Glomerular visceral epithelial cell (primary cell): ENCODE measurements around the gene WDR70.
"Not testable (repeated sequence)": the region's sequence is repeated elsewhere in the genome, so short reads cannot be mapped to it uniquely, and the experiment has no call there.

Experiments
- DNase-seq: peaks from one replicate; pipeline ENCODE4 v3.0.0-alpha.2; 2016; ENCODE audit errors: extremely low spot score

WDR70 gene

DNA sequence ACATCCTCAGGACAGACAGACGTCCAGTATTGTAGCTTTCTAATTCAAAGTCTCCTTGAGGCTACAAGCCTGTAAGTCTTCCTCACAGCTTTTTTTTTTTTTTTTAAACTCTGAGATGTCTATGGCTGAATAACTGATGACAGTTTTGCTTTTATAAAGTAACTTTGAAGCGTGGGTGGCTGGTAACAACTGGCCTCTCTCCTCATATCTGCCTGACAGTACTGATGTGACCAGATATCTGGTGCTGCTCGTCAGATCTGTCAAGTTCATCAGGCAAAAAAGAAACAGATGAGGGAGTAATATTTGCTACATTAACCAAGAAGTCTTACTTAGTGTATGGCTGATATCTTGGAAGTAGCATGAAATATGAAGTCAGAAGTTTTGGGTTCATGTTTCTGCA lies 388.1 kb downstream of the WDR70 start:
- DNase-seq = no peak

DNA sequence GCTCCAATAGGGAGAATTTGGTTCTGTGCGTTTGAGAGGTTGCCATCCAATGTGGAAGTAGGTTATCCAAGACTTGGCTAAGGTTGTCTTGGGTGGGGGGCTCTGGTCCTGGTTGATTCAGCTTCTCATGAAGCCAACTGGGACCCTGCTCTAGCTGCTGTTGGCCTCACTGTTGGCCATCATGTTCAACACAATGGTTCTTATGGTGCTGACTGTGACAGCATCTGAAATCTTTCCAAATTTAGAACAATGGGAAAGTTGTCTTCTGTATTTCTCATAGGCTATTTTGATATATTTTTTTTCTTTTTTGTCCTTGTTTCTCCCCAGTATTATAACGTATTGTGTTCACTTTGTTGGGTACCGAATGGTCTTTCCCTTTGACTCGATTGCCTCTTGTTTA lies 388.8 kb downstream of the WDR70 start:
- no peak for DNase-seq

DNA sequence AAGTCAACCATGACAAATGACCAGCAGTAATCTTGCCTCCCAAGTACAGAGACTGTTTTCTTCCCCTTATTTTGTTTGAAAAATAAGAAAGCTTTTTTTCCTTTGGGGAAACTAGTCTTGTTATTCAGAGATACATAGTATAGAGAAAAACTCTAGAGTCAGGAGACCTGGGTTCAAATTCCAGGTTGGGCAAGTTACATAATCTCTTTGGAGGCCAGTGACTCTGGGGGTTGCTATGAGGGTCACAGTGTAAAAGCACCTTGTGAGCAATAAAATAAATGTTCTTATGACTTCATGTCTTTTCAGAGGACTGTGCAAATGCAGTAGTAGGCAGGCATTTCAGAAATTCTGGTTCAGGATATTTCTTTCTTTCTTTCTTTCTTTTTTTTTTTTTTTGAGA lies 389.3 kb downstream of the WDR70 start:
- no peak for DNase-seq

GRCh38 chr5:37769108-37769507 lies 390.0 kb downstream of the WDR70 start:
- DNase-seq = no peak

DNA sequence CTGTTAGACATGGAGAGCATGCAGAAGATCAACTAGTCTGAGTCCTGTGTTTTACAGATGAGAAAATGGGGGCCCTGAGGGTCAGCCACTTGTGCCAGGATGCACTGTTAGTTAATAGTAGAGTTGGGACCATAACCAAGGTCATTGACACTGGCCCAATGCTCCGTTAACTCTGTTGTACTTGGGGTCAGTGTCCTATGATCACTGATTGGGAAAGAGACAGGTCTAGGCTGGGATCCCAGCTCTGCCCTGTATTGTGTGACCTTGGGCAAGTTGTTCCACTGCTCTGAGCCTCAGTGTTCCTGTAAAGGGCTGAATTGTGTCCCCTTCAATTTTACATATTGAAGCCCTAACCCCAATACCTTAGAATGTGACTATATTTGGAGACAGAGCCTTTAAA lies 390.7 kb downstream of the WDR70 start:
- DNase-seq = no peak

DNA sequence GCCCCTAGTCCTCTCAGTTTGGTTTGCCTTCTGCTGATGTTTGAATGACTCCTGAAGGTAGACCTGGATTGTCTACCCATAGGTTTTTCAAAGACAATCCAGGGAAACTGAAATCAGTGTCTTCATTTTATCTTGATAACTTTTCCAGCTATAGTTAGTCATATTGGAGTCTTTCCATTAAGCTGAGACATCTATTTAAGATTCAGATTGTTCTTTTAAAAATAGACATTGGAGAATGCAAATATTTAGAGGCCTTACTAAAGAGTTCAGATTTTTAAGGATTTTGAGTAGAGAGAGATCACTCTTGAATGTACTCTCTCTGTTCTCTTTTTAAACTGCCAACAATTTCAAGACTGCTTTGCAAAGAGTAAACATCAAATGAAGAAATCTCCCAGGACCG lies 391.7 kb downstream of the WDR70 start:
- DNase-seq = no peak

GRCh38 chr5:37771203-37771611 lies 392.1 kb downstream of the WDR70 start:
- DNase-seq = no peak

GRCh38 chr5:37771731-37772130 lies 392.6 kb downstream of the WDR70 start:
- peak; percentile 100 for DNase-seq

DNA sequence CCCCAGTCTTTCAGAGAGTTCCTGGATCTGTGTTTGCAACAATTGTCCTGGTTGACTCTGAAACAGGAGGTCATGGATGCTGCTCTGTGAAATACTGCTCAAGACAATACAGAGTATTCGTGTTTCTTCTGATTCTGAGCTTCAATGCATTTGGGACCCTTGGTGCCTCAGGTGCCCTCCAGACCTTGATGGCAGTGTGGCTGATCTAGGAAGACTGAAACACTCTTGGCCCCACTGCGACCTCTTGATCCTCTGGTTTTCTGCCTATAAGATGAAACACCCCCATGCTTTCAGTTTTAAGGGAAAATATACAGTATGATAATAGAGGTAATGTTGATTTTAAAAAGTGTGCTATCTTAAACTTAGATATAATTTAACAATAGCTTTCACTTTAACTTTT lies 393.1 kb downstream of the WDR70 start:
- no peak for DNase-seq

GRCh38 chr5:37773809-37774208 lies 394.7 kb downstream of the WDR70 start:
- no peak for DNase-seq

DNA sequence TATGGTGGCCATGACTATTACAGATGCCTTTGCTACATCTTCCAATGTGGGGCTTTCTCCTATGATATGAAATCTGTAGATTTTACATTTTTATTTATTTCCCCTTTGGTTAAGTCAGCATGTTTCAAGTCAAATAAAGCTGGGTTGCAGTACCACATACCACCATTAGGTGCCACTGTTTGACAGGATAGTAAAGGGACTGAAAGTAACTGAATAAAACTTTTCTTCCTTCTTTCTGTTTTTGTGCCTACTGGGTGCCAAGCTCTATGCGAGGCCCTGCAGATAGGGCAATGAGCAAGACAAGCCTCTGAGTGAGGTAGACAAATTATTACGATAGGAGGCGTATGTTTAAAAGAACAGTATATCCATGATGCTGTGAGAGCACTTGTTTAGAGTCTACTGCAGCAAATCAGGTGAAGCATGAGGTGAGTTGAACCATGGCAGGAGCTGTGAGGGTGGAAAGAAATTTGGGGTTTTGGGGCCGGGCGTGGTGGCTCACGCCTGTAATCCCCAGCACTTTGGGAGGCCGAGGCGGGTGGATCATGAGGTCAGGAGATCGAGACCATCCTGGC lies 395.9 kb downstream of the WDR70 start:
- peak; percentile 48 for DNase-seq

DNA sequence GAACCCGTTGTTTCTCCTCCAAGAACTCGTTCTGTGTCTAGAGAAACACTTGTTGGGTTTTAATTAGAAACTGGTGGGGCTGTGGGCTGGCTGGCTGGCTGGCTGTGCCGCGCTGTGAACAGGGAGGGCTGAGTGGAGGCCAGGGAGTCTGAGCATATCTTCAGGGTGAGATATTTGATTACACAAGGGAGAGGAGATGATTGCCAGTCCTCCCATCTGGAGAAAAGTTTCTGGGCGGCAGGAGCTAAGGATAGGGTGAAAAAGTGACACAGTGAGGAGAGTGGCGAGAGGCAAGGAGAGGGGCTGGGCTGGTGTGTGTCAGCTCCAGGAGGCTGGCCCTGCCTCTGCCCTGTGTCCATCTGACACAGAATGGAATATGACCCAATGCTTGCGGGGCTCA lies 397.7 kb downstream of the WDR70 start:
- peak; percentile 30 for DNase-seq

DNA sequence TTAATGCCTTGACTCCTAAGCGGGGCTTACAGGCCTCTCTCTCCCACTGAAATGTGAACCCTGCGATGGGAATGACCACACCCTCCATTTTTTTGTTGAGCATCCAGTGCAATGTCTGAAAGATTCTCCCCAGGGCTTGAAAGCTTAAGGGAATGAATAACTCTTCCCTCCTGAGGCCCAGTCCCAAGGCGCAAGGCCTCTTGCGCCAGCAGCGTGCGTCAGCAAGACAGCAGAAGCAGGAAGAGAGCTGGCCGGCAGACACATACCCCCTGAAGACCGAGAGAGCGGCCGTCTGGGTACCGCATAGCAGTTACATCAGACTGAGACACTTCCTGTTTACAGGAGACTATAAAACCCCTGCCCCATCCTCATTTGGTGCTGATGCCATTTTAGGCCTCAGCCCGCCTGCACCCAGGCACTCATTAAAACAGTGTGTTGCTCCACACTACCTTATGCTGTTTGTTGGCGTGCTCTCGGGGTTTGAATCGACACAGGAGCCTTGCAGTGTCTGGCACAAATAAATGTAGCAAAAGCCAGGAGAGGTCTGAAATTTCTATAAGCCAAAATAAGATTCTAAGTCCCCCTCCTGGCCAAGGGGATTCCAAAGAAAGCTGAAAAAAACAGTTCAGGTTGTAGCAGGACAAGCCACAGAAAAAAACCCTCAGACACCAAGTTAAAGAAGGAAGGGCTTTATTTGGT lies 398.5 kb downstream of the WDR70 start:
- DNase-seq = no peak

- not testable (repeated sequence) for DNase-seq
Measured at GRCh38 chr5:37781409-37781808, 402.3 kb downstream of the WDR70 start.

DNA sequence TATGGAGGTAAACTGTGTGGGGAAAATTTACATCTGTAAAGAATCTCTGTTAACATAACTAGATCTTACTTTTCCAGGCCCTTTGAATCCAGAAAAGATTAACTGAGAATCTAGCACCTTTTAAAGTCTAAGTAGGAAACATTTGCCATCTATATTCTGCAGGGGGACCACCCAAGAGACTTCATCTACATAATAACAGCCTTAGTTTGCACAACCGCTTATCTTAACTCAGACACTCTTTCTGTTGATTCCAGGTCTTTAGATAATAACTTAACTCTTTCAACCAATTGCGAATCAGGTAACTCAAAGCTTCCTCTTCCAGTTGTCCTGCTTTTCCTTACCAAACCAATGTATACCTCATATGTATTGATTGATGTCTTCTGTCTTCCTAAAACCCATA lies 407.3 kb downstream of the WDR70 start:
- DNase-seq = no peak

- peak; percentile 49 for DNase-seq
Measured at GRCh38 chr5:37786862-37787519, 407.9 kb downstream of the WDR70 start.

DNA sequence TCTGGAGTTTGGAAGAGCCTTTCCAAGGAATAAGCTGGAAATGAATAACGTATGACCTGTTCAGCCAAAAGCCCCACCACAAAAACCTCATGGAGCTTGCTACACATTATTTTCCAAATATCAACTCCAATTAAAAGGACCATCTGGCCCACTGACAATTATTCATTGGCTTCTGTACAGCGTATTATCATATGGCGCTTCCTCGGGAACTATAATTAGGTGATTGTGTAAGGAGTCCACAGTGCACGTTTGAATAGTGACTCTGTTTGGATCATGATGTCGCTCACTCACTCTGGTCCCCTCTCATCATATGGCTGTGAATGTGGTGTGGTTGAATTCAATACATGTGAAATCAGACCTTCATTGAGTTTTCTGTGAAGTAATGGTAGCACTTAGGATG lies 408.6 kb downstream of the WDR70 start:
- DNase-seq = peak; percentile 49

DNA sequence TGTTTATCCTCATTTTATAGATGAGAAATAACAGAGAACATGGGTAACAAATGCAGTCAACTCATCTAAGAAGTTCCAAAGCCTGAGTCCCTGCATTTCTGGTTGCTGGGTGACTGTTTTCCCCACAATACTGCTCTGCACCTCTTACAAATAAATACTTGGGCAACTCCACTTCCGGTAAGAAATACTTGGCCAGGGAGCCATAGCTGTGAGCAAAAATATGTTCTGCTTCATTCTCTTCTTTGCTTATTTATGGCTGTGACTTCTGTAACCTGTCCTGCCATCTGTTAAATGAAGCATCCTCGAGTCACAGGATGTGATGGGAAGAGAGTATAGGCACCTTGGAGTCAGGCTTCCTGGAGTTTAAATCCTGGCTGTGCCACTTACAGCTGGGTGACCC lies 410.9 kb downstream of the WDR70 start:
- no peak for DNase-seq

DNA sequence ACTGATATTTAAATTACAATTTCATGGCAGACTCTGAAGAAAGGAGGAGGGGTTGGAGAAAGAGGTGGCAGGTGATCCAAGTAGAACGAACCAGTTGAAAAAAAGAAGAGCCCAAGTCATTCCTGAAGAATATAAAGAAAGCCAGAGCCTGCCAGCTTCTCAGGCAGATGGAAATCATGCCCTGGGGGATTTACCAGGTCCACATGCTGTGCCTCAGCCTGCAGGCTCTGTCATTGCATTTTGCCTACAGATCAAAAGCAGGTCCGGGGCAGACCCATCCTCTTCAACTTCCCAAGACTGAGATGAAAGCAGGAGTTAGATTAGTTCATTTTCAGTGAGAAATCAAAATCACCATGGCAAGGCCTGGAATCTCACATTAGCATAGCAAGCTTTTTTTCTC lies 412.2 kb downstream of the WDR70 start:
- no peak for DNase-seq

- peak; percentile 93 for DNase-seq
Measured at GRCh38 chr5:37792975-37793631, 414.0 kb downstream of the WDR70 start.

- DNase-seq = not testable (repeated sequence)
Measured at GRCh38 chr5:37795292-37795691, 416.2 kb downstream of the WDR70 start.

DNA sequence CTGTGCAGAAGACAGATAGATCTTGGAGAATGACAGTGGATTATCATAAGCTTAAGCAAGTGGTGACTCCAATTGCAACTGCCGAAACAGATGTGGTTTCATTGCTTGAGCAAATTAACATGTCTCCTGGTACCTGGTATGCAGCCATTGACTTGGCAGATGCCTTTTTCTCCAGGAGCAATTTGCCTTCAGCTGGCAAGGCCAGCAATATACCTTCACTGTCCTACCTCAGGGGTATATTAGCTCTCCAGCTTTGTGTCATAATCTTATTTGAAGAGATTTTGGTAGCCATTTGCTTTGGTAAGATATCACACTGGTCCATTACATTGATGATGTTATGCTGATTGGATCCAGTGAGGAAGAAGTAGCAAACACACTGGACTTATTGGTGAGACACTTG lies 417.3 kb downstream of the WDR70 start:
- DNase-seq = not testable (repeated sequence)
